GM10847 (cell line): ENCODE data around the gene DDX47.

Experiments
- POLR2A ChIP-seq: IDR thresholded peaks from 2 replicates; pipeline ENCODE4 v1.6.1; 2011; ENCODE audit not compliant: insufficient read length; ENCODE audit errors: extremely low read depth

The DDX47 gene

DNA sequence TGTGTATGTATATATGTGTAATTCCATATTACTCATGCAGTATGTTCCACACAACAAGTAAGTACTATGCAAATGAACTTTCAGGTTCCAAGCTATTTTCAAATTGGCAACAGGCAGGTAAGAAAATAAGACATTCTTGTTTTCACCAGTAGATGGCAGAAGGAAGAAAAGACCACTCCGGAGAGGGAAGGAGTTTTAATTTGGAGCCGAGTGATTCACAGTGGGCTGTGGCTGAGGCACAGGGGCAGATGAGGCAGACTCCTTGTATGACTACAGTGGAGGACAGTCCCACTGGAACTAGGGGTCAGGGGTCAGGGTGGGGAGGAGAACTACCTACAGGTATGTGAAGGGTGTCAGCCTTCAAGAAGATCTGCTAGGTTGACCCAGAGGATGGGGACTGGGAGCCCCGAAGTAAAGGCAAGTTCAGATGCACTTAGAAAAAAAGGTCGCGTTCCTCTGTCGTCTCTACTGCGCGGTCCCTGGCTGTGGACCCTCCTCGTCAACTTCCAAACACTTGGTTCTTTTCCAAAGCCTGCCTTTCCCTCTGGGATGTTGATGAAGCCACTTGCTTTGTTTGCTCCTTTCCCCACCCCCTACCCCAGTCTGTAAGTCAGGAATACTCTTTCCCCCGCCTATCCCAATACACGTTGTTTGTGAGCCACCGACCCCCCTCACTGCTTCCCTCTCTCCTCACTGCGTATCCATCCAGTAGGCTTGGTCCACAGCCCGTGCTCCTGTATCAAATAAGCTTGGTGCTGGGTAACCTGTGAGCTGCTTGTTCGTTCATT, 24.1 kb downstream of the DDX47 start:
- TF ChIP-seq POLR2A, result no peak

DNA sequence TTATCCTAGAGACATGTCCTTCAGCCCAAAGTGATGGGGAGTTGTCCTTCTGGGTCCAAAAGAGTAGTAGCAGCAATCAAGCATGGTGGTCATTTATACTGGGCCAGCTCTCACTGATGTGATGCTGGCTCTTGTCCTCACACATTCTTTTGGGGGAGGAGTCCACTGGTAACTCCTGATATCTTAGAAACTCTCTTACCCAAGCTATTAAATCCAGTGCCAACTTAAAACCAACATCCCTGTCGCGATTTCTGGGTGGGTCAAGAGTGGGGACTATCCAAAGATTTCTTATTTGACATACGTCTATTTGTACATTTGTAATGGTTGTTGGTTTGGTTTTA, 24.6 kb downstream of the DDX47 start:
- no peak for TF ChIP-seq POLR2A

DNA sequence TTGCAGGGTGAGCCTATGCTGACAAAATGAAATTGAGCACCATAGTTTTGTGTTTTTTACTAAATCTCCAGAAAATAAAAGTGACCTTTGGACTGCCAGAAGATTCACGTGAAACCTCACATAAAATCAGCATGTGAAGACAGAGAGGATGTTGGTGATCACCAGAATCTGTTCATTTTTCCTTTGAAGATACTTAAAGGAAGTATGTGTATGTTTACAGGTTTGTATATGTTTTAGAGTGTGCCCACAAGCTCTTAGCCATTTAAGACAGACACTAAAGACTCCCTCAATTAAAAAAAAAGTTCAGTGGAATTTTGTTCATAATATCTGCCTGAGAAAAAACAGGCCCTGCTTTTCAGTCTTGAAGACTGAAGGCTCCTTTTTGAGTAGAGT, 25.9 kb downstream of the DDX47 start:
- no peak for TF ChIP-seq POLR2A

DNA sequence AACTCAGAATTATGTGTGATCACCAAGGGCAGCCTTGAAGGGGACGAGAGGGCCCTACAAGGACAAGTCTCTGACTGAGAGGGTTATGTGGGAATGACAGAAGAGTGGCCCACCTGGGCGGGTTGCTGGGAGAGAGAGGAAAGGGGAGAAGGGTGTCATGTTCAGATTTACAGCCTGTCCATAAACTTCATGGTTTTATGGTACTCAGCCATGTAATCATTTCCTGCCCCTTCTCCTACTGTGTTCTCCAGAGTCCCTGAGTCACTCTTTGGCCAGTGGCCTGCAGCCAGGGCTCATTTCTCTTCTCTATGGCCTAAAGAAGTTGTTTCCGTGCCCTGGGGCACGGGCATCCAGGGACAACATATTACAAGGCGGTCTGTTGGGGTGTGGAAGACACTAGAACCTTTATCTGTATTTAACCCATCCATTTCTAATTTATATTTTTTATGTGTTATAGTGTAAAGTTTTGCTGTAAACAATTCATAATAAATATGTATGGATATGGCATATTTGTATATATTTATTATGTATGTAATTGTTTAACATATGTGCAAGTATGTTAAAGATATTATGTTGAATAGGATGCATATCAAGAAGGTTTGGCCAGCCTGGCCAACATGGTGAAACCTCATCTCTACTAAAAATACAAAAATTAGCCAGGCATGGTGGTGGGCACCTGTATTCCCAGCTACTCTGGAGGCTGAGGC, 26.9 kb downstream of the DDX47 start:
- no peak for TF ChIP-seq POLR2A

- no peak for TF ChIP-seq POLR2A
Observed at GRCh38 chr12:12840580-12840899, 27.4 kb downstream of the DDX47 start.

DNA sequence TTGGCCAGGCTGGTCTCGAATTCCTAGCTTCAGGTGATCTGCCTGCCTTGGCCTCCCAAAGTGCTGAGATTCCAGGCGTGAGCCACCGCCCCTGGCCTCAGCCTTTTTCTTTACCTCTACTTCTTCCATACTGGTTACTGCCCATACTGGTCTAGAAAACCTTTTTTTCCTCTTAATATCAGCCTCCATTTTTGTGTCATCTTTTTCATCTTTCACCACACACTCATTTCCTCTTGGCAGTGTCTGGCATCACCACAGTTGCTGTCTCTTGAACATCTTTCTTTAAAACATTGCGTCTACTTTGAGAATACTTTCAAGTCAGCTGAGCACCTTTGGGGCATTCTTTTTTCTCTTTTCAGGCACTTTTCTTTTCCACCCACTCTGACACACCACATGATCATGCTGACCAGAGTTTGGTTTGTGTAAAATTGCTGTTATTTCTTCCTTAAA, 32.7 kb downstream of the DDX47 start:
- TF ChIP-seq POLR2A, result no peak

- TF ChIP-seq POLR2A, result no peak
Observed at GRCh38 chr12:12853435-12853834, 40.3 kb downstream of the DDX47 start.

- no peak for TF ChIP-seq POLR2A
Observed at GRCh38 chr12:12859690-12860089, 46.5 kb downstream of the DDX47 start.

DNA sequence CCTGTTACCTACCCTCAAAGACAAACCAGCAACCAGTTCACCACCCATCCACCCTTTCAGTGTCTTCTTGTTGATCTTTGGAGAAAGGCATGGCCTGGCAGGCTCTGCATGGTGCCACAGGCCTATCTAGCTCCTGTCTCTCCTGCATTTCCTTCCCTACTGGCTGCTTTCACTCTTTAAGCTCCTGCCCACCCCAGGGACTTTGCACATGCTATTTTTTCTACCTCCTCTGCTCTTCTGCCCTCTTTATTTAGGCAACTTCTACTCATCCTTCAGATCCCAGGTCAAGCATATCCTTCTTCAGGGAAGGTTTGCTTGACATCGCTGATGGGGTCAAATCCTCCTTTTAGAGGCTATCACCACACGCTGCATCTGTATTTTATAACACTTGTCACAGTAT, 51.1 kb downstream of the DDX47 start:
- TF ChIP-seq POLR2A, result no peak

DNA sequence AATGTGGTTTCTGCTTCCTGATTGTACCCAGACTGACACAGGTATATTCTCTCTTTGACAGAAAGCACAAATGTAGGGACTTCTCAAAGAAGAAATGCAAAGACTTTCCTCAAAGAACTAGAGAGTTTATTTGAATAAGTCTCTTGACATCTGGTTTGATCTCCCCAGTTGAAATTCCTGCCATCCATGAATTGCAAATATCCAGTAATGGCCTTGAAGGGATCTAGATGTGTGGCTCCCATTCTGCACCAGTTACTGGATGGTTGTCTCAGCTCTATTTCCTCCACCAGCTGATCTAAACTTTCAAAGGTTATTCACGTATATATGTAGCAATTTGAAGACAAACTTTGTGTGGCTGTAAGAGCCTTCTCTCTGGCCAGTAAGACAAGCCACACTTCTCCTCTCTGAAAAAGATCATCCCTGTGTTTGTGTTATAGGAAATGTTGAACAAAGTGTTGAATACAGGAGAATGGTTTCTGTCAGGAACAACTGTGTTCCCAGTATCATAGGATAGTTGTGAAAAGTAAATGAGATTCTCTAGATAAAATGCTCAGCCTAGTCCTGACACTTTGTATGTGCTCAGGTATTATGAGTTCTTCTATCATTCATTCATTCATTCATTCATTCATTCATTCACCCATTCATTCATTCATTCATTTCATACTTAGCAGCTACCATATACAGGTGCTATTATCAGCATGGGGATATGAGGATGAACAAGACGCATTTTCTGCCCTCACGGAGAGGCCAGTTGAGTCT, 55.5 kb downstream of the DDX47 start:
- TF ChIP-seq POLR2A, result no peak

GRCh38 chr12:12870465-12870864, 57.3 kb downstream of the DDX47 start:
- TF ChIP-seq POLR2A, result no peak

DNA sequence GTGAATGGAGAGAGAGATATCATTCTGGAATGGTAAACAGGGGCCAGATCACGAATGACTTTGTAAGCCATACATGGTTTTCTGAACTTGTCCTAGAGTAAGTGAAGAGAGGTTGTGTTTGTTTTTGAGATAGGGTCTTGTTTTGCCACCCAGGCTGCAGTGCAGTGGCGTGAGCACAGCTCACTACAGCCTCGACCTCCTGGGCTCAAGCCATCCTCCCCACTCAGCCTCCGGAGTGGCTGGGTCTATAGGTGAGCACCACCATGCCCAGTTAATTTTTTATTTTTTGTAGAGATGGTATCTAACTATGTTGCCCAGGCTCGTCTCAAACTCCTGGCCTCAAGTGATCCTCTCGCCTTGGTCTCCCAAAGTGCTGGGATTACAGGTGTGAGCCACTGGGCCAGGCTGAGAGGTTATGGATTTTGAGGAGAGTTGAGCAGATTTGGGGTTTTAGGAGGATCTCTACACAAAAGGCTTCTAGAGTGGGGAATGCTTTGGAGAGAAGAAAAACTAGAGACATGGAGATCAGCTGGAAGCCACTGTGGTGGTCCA, 58.5 kb downstream of the DDX47 start:
- no peak for TF ChIP-seq POLR2A

- TF ChIP-seq POLR2A, result no peak
Observed at GRCh38 chr12:12872139-12872933, 59.2 kb downstream of the DDX47 start.

DNA sequence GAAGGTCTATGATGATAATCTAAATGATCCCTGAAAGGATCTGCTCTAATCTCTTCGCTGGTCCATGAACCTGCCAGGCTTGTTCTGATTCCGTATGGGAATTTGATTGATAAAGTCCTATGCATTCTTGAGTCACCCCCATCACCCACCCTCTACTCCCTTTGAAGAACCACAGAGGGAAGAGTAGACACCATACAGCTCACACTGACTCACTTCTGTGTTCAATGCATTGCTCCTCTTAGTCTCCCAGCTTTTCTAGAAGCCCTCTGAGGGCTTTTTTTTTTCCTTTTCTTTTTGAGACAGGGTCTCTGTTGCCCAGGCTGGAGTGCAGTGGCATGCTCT, 59.8 kb downstream of the DDX47 start:
- no peak for TF ChIP-seq POLR2A

DNA sequence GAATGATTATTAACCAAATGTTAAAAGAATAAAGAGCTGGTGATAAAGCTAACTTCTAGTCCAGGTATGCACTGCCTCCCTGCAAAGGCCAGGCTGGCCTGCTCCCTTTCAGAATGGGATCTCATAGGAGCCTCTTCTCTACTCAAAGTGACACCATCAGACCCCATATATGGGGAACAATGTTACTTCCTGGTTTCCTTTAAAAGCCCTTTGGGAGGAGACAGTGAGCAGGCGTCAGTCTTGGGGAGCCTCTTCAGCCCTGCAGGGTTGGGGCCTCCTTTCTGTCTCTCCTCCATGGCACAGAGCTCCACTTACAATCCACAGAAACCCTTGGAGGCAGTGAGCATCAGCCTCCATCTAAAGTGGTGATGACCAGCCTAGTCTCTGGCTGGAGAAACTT, 60.9 kb downstream of the DDX47 start:
- no peak for TF ChIP-seq POLR2A
